ENCODE results near the gene PIP4P1. TPM values are rescaled to one million over a fixed set of nuclear protein-coding genes. Genes with fewer than 3 reads are reported as not detected.
A peak's percentile ranks its signal among the peaks of the same experiment; 100 is the strongest.
"Not testable (repeated sequence)": the region's sequence is repeated elsewhere in the genome, so short reads cannot be mapped to it uniquely, and the experiment has no call there.

Gene PIP4P1
- total RNA-seq, 6 donors from 2014 or later: 20.8 to 58.7 (median 34.2) TPM

DNA sequence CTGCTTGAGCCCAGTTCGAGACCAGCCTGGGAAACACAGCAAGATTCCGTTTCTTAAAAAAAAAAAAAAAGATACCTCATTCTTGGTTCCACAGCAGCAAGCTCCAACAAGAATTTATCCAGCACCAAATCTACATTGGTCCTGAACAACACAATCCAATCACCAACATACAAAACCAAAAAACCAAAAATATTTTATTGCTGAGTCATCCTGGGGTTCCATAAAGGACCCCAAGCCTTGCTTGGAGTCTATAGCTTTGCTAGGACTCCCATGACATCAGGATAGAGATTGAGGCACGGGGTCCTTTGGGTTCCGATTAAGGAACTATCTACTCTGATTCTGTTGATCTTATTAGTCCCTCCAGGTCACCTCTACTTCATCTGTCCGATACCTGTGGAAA, 14.3 kb downstream of the PIP4P1 start:
- Histone ChIP-seq H3K27ac (no peak overlapping the region), H3K36me3 (peaks cover 46 to 71% (median 57%) of the 10 kb centered on the region in 4 donors), H3K9me3 (no peaks in the 10 kb centered on the region), H3K27me3 (no peaks in the 10 kb centered on the region), H3K4me3 (no peak overlapping the region), H3K4me1 (no peaks in the 10 kb centered on the region)
- TF ChIP-seq POLR2A (IDR thresholded peaks at IDR 0.05): no peak
- TF ChIP-seq POLR2AphosphoS5 (IDR thresholded peaks at IDR 0.05): no peak
- TF ChIP-seq, protein P1, sequence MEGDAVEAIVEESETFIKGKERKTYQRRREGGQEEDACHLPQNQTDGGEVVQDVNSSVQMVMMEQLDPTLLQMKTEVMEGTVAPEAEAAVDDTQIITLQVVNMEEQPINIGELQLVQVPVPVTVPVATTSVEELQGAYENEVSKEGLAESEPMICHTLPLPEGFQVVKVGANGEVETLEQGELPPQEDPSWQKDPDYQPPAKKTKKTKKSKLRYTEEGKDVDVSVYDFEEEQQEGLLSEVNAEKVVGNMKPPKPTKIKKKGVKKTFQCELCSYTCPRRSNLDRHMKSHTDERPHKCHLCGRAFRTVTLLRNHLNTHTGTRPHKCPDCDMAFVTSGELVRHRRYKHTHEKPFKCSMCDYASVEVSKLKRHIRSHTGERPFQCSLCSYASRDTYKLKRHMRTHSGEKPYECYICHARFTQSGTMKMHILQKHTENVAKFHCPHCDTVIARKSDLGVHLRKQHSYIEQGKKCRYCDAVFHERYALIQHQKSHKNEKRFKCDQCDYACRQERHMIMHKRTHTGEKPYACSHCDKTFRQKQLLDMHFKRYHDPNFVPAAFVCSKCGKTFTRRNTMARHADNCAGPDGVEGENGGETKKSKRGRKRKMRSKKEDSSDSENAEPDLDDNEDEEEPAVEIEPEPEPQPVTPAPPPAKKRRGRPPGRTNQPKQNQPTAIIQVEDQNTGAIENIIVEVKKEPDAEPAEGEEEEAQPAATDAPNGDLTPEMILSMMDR (IDR thresholded peaks at IDR 0.05): no peak
- TF ChIP-seq EP300 (IDR thresholded peaks at IDR 0.05): no peak
- DNase-seq (no peak), ATAC-seq (ENCODE audit: low FRiP score in 2 of 2) (no peak)
- 88 to 91% methylated on average over 5 of the region's 5 CpGs for WGBS, 2 donors

DNA sequence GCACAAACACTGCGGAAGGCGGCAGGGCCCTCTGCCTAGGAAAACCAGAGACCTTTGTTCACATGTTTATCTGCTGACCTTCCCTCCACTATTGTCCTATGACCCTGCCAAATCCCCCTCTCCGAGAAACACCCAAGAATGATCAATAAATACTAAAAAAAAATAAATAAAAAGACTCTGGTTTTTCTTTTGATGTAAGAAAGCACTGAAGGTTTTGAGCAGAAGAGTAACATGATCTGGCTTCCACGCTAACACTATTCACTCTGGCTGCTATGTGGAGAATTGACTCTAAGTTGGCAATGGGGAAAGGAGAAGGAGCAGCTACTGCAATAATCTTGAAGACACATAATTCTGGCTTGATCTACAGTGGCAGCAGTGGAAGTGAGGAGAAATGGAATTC, 17.6 kb downstream of the PIP4P1 start:
- WGBS, 2 donors: 49 to 85% methylated on average over 3 to 4 of the region's 4 CpGs
- H3K27me3 ChIP-seq; ATAC-seq (ENCODE audit: low FRiP score in 2 of 2); H3K4me3 ChIP-seq; H3K9me3 ChIP-seq; DNase-seq; H3K4me1 ChIP-seq: not testable (repeated sequence)
- Histone ChIP-seq H3K36me3 (peaks cover 21 to 39% (median 32%) of the 10 kb centered on the region in 4 donors), H3K27ac (peak overlapping the region in 1 of 4 donors; percentile 1)

DNA sequence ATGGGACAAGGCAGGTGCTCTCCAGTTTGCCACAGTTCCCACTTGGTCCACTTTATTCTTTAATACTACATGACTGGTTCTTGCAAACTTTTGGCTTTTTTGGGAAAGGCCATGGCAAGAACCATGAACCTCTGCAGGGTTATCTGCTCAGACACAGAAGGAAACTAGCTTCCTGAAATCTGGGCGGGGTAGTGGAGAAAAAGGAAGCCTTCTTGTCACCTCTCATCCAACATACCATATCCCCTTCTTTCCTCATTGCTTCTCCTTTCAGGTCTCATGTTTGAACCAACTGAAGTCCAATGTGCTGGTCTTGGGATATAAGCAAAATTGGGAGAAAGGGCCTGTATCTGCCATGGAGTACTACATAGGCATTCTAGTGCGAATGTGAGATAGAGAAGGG, 19.8 kb downstream of the PIP4P1 start:
- TF ChIP-seq, protein P1 (IDR thresholded peaks at IDR 0.05): no peak
- TF ChIP-seq POLR2AphosphoS5 (IDR thresholded peaks at IDR 0.05): no peak
- TF ChIP-seq POLR2A (IDR thresholded peaks at IDR 0.05): no peak
- Histone ChIP-seq H3K36me3 (peaks cover 7 to 17% (median 10%) of the 10 kb centered on the region in 4 donors), H3K27ac (no peak overlapping the region), H3K4me1 (peaks cover 0 to 4% (median 0%) of the 10 kb centered on the region in 4 donors), H3K27me3 (no peaks in the 10 kb centered on the region), H3K4me3 (no peak overlapping the region), H3K9me3 (no peaks in the 10 kb centered on the region)
- DNase-seq (no peak), ATAC-seq (ENCODE audit: low FRiP score in 2 of 2) (no peak)
- 70 to 76% methylated on average over 2 of the region's 2 CpGs for WGBS, 2 donors

DNA sequence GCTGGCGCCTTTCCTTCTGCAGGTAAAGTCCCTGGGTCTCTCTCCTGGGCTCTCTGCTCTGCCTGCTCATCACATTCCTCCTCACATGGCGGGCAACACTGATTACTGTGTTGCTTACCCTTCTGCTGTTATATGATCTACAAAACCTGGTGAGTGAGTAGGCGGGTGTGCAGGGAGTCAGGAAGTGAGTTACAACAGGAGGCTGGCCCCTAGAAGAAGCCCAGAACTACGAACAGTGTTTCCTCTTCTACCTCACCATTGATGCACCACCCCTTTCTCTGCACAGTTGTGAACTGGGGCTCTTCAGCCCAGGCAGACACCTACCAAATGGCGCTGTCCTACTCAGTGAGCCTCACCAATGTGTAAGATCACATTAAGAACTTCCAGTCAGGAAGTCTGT, 20.4 kb downstream of the PIP4P1 start:
- Histone ChIP-seq H3K4me1 (peaks cover 0 to 4% (median 0%) of the 10 kb centered on the region in 4 donors), H3K27me3 (no peaks in the 10 kb centered on the region), H3K4me3 (no peak overlapping the region), H3K9me3 (no peaks in the 10 kb centered on the region), H3K36me3 (peaks cover under 1 to 11% (median 4%) of the 10 kb centered on the region in 4 donors), H3K27ac (no peak overlapping the region)
- ATAC-seq (ENCODE audit: low FRiP score in 2 of 2): no peak
- TF ChIP-seq, protein P1 (IDR thresholded peaks at IDR 0.05): no peak
- no peak for TF ChIP-seq EP300 (IDR thresholded peaks at IDR 0.05)
- TF ChIP-seq POLR2A (IDR thresholded peaks at IDR 0.05): no peak
- no peak for DNase-seq
- 68 to 70% methylated on average over 5 of the region's 5 CpGs for WGBS, 2 donors

DNA sequence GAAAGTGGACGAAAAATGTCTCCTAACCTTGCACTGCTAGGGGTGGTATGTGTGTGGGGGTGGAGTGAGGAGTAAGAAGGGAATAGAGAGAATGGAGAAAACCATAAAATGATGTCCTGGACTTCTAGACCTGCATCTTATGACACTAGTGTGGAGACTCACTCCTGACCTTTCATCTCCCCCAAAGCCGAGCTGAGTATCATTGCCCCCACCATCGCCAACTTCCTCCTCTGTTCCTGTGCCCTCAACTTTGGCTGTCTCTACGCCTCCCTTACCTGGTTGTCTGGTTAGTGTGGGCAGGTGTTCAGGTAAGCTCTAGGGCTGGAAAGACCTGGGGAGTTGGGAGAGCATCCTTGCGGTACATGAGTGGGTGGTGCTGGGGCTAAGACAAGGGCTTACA, 20.8 kb downstream of the PIP4P1 start:
- H3K27ac ChIP-seq: no peak overlapping the region
- peaks cover 0 to 9% (median under 1%) of the 10 kb centered on the region in 4 donors for H3K36me3 ChIP-seq
- 84 to 87% methylated on average over 4 to 5 of the region's 5 CpGs for WGBS, 2 donors
- H3K9me3 ChIP-seq: no peaks in the 10 kb centered on the region
- H3K4me3 ChIP-seq: no peak overlapping the region
- peaks cover 0 to 4% (median 0%) of the 10 kb centered on the region in 4 donors for H3K4me1 ChIP-seq
- no peak for DNase-seq
- no peak for ATAC-seq (ENCODE audit: low FRiP score in 2 of 2)
- H3K27me3 ChIP-seq: no peaks in the 10 kb centered on the region
- TF ChIP-seq POLR2AphosphoS5 (IDR thresholded peaks at IDR 0.05) (no peak), EP300 (IDR thresholded peaks at IDR 0.05) (no peak), POLR2A (IDR thresholded peaks at IDR 0.05) (no peak)
- TF ChIP-seq, protein P1 (IDR thresholded peaks at IDR 0.05): no peak

All from upper lobe of left lung (tissue), 6 donors.